LHCN-M2 (cell line): ENCODE measurements around the gene LRRC25. TPM values are rescaled to one million over a fixed set of nuclear protein-coding genes. Genes with fewer than 3 reads are reported as not detected.

Experiments
- DNase-seq: peaks from one replicate; pipeline ENCODE4 v3.0.0-alpha.2; 2012; ENCODE audit warnings: low read depth
- polyA plus RNA-seq: library from polyadenylated mRNA; unstranded; fragments of >200 nt; gene quantifications from one replicate; pipeline ENCODE4 v1.2.1, GENCODE V29; 2012; ENCODE audit warnings: missing spikeins
- total RNA-seq: library from RNA; depleted of rRNA; stranded (reverse); fragments of >200 nt; gene quantifications from 2 replicates; pipeline ENCODE4 v1.2.3, GENCODE V29; 2014; rRNA removed

LRRC25 gene
- total RNA-seq = not detected in 2 replicates
- polyA plus RNA-seq = not detected

GRCh38 chr19:18397242-18398202 lies at the start of gene LRRC25:
LRRC25 (minus strand) TSS chr19:18397622; CDS start chr19:18396963, 659 bp downstream.
- DNase-seq = no peak

GRCh38 chr19:18446811-18447359 lies 49.5 kb upstream of the LRRC25 start:
- DNase-seq = no peak

- DNase-seq = no peak
Measured at GRCh38 chr19:18446145-18446810, 48.9 kb upstream of the LRRC25 start.

- no peak for DNase-seq
Measured at GRCh38 chr19:18445262-18445948, 48.0 kb upstream of the LRRC25 start.

GRCh38 chr19:18444513-18444912 lies 47.1 kb upstream of the LRRC25 start:
- no peak for DNase-seq

GRCh38 chr19:18443831-18444230 lies 46.4 kb upstream of the LRRC25 start:
- DNase-seq = no peak

GRCh38 chr19:18443406-18443805 lies 46.0 kb upstream of the LRRC25 start:
- no peak for DNase-seq

GRCh38 chr19:18442941-18443340 lies 45.5 kb upstream of the LRRC25 start:
- no peak for DNase-seq

- no peak for DNase-seq
Measured at GRCh38 chr19:18441804-18442788, 44.7 kb upstream of the LRRC25 start.

GRCh38 chr19:18440936-18441803 lies 43.7 kb upstream of the LRRC25 start:
- DNase-seq = no peak

- no peak for DNase-seq
Measured at GRCh38 chr19:18440415-18440877, 43.0 kb upstream of the LRRC25 start.

GRCh38 chr19:18439910-18440237 lies 42.5 kb upstream of the LRRC25 start:
- DNase-seq = no peak

- DNase-seq = peak; percentile 54
Measured at GRCh38 chr19:18439025-18439909, 41.8 kb upstream of the LRRC25 start.

- no peak for DNase-seq
Measured at GRCh38 chr19:18438331-18439024, 41.1 kb upstream of the LRRC25 start.

GRCh38 chr19:18437491-18438330 lies 40.3 kb upstream of the LRRC25 start, which contains the start of gene ISYNA1:
ISYNA1 (minus strand) TSS chr19:18438133; CDS start chr19:18437979, 154 bp downstream.
- no peak for DNase-seq

- peak; percentile 56 for DNase-seq
Measured at GRCh38 chr19:18436671-18437490, 39.5 kb upstream of the LRRC25 start.
